HG02840 (cell line): ENCODE results near the gene TSPAN2.
"Not testable (repeated sequence)": the region's sequence is repeated elsewhere in the genome, so short reads cannot be mapped to it uniquely, and the experiment has no call there.

Source experiments
- ATAC-seq: cut with Tn5 transposase; IDR thresholded peaks from one replicate; pipeline ENCODE4 v1.9.1; 2021; ENCODE audit warnings: mild to moderate bottlenecking, moderate library complexity, moderate number of reproducible peaks; ENCODE audit not compliant: unreplicated experiment, low FRiP score

Gene TSPAN2

DNA sequence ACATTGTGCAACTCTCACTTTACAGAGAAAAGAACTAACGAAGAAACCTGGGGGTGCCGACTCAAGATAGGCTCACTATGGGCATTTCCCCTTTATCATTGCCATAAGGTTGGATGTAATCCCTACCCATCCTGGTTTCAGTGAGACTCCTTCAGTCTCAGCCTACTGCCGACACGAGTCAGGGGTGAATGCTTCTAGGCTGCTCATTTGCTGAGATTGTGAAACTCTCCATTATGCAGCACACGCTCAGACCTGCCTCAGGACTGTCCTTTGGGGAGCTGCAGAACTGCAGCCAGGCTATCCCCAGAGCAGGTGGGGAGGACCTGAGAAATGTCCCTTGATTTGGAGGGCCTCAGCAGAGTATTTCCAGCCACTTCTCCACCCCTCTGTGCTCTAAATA lies 37.5 kb downstream of the TSPAN2 start:
- ATAC-seq: no peak

DNA sequence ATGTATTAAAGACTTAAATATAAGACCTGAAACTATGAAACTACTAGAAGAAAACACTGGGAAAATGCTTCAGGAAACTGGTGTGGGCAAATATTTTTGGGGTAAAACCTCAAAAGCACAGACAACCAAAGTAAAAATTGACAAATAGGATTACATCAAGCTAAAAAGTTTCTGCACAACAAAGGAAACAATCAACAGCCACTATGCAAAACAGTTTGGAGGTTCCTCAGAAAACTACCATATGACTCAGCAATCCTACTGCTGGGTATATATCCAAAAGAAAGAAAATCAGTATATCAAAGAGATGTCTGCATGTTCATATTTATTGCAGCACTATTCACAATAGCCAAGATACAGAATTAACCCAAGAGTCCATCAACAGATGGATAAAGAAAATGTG lies 42.6 kb downstream of the TSPAN2 start:
- no peak for ATAC-seq

DNA sequence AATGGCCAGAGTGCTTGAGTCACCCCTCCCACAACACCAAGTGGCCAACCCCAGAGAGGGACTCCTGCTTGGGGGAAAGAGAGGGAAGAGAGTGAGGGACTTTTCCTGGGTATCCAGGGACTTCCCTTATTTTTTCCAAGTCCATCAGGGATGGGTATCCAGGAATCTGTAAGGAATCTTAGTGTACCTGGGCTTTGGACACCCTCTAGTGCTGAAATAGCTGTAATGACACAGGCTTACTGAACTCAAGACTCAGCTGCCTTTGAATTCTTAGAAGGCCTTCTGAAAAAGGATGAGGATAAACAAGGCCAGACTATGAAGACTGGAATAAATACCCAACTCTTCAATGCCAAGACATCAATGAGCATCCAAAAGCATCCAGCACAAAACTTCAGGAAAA lies 47.6 kb downstream of the TSPAN2 start:
- no peak for ATAC-seq

DNA sequence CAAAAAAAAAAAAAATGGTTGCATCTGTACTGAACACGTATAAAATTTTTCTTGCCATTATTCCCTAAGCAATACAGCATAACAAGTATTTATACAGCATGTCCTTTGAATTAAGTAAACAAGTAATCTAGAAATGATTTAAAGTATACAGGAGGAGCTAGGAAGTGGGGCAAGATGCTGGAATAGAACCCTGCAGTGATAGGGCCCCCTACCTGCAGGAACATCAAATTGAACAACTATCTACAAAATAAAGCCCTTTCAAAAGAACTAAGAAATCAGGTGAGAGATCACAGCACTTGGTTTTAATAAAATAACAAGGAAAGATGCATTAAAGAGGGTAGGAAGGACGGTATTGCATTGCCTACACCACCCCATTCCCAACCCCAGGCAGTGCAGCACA lies 48.8 kb downstream of the TSPAN2 start:
- no peak for ATAC-seq

DNA sequence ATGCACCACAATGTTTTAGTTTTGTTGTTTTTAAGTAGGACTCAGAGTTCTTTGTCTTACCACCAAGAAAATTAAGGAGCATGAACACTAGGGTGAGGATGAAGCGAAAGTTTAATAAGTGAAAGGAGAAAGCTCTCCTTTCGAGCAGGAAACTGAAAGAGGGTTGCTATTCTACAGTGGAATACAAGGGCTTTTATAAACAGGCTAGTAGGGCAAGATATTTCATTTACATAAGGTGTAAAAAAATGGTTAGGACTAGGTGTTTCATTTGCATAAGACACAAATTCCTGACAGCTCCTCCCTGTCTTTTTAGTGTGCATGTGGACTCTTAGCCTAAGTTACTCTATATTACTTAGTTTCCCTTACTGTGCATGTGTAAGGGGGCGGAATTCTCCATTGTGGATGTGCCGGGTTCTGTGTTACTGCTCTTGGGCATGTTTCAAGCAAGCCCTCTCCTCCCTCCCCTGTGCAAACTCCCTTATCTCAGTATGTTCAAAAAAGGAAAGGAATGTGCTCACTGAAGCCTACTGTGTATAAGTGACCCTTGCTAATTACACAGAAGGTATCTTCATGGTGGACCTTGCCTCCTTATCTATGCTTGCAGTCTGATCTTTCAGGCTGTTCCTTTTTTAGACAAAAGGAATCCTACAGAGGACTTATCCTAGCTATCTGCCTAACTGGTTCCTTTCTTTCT lies 52.3 kb downstream of the TSPAN2 start:
- no peak for ATAC-seq

DNA sequence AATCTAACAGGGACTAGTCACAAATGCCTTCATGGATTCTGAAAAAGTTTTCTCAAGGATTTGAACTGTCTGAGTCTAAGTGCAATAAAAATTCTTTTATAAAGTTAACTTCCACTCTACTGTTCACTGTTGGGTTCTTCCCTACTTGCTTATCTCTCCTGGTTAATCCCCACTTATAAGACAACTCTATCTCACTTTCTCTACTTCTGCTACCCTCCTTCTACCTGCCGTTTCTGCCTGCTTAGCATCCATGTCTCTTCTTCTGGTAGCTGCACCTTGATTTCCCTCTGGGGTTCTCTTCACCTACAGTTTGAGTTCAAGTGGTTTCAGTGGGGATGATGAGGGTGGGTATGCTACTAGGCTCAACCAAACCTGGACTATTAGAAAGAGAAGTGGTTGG lies 53.7 kb downstream of the TSPAN2 start:
- ATAC-seq: no peak

DNA sequence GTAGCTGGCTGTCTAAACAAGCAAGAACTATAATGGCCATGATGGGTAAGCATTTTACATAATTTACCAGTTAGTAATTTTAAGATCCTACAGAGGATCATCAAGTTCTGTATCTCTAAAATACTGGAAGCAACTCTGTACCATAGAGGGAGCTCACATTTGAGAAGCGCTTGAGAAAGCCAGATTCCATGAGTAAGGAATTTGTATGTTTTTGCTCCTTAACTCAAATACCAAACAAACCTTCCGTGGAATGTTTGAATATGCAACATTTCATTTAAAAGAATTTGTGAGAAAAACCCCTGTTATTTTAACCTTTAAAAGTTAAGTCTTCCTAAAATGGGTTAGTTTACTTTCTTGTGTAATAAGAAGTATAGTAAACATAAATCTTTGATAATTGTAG lies 57.7 kb downstream of the TSPAN2 start:
- no peak for ATAC-seq

DNA sequence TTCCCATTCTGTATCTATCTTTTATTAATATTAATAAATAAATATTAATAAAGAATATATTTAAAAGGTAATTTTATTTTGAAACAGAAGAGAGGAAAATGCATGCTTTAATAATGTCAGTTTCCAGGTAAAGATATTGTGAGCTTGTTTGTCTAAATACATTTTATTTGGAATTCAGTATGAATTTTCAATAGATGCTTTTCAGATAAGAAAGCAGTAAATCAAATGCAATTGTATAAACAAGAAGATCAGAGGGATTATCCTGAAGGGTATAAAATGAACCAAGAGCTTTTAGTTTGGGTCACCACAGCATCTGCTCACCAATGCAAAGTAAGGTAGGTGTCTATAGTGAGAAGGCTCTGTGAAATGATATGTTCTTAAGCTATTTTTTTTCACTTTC lies 59.8 kb downstream of the TSPAN2 start, which contains the start of gene TSHB:
TSHB (plus strand) TSS at position 301 of the 400 bp plus-strand sequence. CDS start 3,537 bp downstream, outside the sequence.
- no peak for ATAC-seq

DNA sequence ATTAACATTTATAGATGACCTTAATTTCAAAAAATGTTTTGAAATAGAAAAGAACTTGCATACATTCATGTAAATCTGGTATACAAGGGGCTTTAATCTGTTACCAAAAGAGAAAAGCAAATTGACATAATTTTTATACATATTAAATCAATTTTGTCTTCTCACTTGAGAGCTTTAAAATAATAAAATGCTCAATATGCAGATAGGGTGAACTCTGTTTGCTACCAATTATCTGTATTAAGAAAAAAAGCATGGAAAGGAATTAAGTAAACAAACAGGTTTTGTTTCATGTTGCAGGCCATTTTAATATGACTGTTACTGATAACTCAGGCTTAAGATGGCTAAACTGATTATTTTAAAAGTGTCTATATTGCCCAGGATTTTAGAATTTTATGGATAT lies 65.7 kb downstream of the TSPAN2 start:
- no peak for ATAC-seq

DNA sequence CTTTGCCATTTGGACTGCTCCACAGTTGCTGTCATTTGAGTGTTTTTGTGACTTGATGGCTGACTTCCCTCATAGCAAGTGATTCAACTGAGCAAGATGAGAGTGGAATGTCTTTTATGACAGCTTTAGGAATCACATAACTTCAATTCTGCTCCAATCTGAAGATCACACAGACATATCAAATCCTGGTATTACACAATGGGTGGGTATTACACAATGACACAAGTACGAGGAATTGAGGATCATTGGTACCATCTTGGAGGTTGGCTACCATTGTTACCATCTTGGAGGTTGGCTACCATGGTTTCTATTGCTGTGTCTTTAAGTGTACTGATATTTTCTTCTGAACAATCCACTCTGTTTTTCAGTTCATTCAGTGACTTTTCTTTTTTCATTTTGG lies 68.2 kb downstream of the TSPAN2 start:
- no peak for ATAC-seq

DNA sequence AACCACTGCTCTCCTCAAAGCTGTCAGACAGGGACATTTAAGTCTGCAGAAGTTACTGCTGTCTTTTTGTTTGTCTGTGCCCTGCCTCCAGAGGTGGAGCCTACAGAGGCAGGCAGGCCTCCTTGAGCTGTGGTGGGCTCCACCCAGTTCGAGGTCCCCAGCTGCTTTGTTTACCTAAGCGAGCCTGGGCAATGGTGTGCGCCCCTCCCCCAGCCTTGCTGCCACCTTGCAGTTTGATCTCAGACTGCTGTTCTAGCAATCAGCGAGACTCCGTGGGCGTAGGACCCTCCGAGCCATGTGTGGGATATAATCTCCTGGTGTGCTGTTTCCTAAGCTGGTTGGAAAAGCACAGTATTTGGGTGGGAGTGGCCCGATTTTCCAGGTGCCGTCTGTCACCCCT lies 69.8 kb downstream of the TSPAN2 start:
- ATAC-seq: not testable (repeated sequence)

DNA sequence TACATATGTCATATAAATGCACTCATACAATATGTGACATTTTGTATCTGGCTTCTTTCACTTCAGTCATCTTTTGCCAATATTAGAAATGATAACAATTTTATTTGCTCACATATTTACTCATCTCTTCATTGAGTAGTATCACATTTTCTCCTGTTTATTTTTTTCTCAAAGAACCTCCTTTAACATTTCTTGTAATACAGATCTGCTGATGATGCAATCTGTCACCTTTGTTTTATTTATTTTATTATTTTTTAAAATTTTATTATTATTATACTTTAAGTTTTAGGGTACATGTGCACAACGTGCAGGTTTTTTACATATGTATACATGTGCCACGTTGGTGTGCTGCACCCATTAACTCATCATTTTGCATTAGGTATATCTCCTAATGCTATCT lies 75.5 kb downstream of the TSPAN2 start:
- ATAC-seq: no peak

DNA sequence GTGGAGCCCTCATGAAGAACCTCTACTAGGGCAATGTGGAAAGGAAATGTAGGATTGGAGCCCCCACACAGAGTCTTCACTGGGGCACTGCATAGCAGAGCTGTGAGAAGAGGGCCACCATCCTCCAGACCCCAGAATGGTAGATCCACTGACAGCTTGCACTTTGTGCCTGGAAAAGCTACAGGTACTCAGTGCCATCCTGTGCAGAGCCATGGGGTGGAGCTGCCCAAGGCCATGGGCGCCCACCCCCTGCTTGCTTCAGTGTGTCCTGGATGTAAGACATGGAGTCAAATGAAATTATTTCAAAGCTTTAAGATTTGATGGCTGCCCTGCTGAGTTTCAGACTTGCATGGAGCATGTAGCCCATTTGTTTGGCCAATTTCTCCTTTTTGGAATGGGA lies 76.9 kb downstream of the TSPAN2 start:
- ATAC-seq: no peak

DNA sequence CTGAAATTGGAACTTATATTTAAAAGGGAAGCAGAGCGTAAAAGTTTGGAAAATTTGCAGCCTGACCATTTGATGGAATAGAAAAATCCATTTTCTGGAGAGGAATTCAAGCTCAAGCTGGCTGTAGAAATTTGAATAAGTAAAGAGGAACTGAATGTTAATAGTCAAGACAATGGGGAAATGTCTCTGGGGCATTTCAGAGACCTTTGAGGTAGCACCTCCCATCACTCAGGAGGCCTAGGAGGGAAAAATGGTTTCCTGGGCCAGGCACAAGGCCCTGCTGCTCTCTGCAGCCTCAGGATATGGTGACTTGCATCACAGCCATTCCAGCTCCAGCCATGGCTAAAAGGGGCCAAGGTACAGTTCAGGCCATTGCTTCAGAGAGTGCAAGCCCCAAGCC lies 77.3 kb downstream of the TSPAN2 start:
- ATAC-seq: no peak

DNA sequence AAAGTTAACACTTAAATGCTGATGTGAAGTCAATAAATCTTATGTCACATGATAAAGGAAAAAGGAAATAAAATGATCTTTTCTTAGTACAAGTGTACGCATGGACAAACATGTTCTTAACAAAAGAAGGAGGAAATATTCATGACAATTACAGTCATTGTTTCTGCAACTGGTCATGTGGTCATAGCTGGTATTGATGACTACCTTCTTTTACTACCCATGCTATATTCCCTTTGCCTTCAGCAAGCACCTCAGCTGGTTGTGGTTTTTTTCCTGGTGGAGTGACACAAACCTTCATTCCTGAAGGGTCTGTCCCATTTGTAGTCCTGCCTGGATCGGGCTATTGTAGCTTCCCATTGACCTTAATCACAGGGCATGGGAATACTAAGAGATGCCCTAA lies 83.1 kb downstream of the TSPAN2 start:
- no peak for ATAC-seq
